Esophagus squamous epithelium (tissue), 5 donors: ENCODE data around the gene ABHD1. TPM values are rescaled to one million over a fixed set of nuclear protein-coding genes. Genes with fewer than 3 reads are reported as not detected.
"Not testable (repeated sequence)": the region's sequence is repeated elsewhere in the genome, so short reads cannot be mapped to it uniquely, and the experiment has no call there.

Experiments
- DNase-seq: peaks from one replicate; lab custom pipeline; 2025; lab: John Stamatoyannopoulos, UW
- H3K27ac ChIP-seq, 4 donors: fragments of 200-600 bp; sonication (generic); one replicate each; pipeline ENCODE4 v1.5.1; 2016 to 2019; ENCODE audit warnings: mild to moderate bottlenecking in 1 of 4
- H3K27me3 ChIP-seq, 4 donors: fragments of 200-600 bp; sonication (generic); 1 replicate in 3 of 4; 2 replicates in 1 of 4; pipeline versions ENCODE4 v1.5.1 to v1.6.0; 2017 to 2021; ENCODE audit warnings: antibody characterized with exemption in 1 of 4
- H3K36me3 ChIP-seq, 3 donors: fragments of 200-600 bp; sonication (generic); one replicate each; pipeline ENCODE4 v1.5.1; 2016 to 2019
- H3K4me1 ChIP-seq, 3 donors: fragments of 200-600 bp; sonication (generic); one replicate each; pipeline ENCODE4 v1.5.1; 2017 to 2019
- H3K4me3 ChIP-seq, 4 donors: fragments of 200-600 bp; sonication (generic); 1 replicate in 3 of 4; 2 replicates in 1 of 4; pipeline ENCODE4 v1.5.1; 2016 to 2019; ENCODE audit warnings: mild to moderate bottlenecking in 2 of 4, moderate library complexity in 1 of 4
- H3K9me3 ChIP-seq, 3 donors: fragments of 200-600 bp; sonication (generic); one replicate each; pipeline ENCODE4 v1.5.1; 2016 to 2019
- POLR2A ChIP-seq, 4 donors: fragments of 450-650 bp; IDR thresholded peaks; one replicate each; pipeline ENCODE4 v1.6.1; 2017; ENCODE audit warnings: antibody characterized with exemption in 4 of 4, mild to moderate bottlenecking in 4 of 4, moderate library complexity in 3 of 4
- WGBS, 2 donors: methylation state at CpG; one replicate each; pipeline ENCODE4 v1.1.5; 2018; 5-methylcytosine and 5-hydroxymethylcytosine counted together
- intact Hi-C: fragments of 100-400 bp; cut with DNase I; formaldehyde crosslinking; loops from one replicate; pipeline ENCODE4 v1.15.0; 2022
- total RNA-seq, 4 donors: library from RNA; depleted of rRNA; stranded (reverse); fragments of >200 nt; gene quantifications; one replicate each; pipeline ENCODE4 v1.1.0, GENCODE V29; 2016
- TF ChIP-seq, protein P1 (sequence below), 6 experiments: fragments of 450-650 bp in 4 of 6; fragments of 200-600 bp in 2 of 6; sonication (generic) in 2 of 6; IDR thresholded peaks; one replicate each; pipeline ENCODE4 v1.5.1; 2016 to 2019; ENCODE audit warnings: antibody characterized with exemption in 6 of 6, mild to moderate bottlenecking in 4 of 6, moderate library complexity in 4 of 6
- donor health status: DM: yes; HTN: yes; CAD: no.

The ABHD1 gene
- total RNA-seq, 4 donors from 2014 or later: not detected

DNA sequence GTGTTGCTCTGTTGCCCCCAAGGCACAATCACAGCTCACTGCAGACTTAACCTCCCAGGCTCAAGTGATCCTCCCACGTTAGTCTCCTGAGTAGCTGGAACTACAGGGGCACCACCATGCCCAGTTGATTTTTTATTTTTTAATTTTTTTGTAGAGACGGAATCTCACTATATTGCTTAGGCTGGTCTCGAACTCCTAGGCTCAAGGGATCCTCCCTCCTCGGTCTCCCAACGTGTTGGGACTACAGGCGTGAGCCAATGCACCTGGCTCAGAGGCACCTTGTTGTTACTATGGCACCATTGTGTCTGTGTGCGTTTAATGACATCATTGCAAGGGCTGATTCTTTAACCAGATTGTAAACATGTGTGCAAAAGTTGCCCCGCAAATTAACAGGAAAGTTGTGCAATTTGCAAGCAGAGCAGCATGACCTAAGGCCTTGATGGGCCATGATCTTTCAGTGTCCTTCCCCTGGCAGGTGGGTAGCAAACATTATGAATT lies 47.8 kb downstream of the ABHD1 start:
- TF ChIP-seq POLR2A (IDR thresholded peaks at IDR 0.05): no peak
- TF ChIP-seq, protein P1, sequence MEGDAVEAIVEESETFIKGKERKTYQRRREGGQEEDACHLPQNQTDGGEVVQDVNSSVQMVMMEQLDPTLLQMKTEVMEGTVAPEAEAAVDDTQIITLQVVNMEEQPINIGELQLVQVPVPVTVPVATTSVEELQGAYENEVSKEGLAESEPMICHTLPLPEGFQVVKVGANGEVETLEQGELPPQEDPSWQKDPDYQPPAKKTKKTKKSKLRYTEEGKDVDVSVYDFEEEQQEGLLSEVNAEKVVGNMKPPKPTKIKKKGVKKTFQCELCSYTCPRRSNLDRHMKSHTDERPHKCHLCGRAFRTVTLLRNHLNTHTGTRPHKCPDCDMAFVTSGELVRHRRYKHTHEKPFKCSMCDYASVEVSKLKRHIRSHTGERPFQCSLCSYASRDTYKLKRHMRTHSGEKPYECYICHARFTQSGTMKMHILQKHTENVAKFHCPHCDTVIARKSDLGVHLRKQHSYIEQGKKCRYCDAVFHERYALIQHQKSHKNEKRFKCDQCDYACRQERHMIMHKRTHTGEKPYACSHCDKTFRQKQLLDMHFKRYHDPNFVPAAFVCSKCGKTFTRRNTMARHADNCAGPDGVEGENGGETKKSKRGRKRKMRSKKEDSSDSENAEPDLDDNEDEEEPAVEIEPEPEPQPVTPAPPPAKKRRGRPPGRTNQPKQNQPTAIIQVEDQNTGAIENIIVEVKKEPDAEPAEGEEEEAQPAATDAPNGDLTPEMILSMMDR (IDR thresholded peaks at IDR 0.05): no peak
- intact Hi-C loops: no loop called here

DNA sequence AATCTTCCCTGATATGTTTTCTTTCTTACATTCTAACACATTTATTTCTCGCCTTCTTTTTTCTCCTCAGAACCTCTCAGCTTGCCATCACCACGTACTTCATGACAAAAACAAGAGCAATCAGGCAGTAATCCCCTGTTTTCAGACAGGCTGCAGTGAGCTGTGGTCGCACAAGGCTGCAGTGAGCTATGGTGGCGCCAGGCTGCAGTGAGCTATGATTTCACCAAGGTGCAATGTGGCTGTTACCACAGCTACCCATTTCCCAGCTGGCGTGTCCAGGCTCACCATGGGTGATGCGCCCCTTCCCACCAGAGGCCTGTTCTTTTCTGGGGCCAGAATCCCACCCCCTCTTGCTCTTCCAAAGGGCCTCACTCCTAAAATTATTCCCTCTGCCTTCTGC lies 51.0 kb downstream of the ABHD1 start:
- intact Hi-C loops: no loop called here
- H3K9me3 ChIP-seq: no peaks in the 10 kb centered on the region
- DNase-seq: no peak
- no peak overlapping the region for H3K27ac ChIP-seq
- WGBS, 2 donors: 68 to 77% methylated on average over 6 of the region's 6 CpGs
- H3K4me1 ChIP-seq: peaks cover 0 to 8% (median 0%) of the 10 kb centered on the region in 3 donors
- H3K4me3 ChIP-seq: no peak overlapping the region
- H3K27me3 ChIP-seq: peaks cover 0 to 55% (median 0%) of the 10 kb centered on the region in 4 donors
- no peaks in the 10 kb centered on the region for H3K36me3 ChIP-seq
- TF ChIP-seq, protein P1 (IDR thresholded peaks at IDR 0.05): no peak
- no peak for TF ChIP-seq POLR2A (IDR thresholded peaks at IDR 0.05)

More for the DNA sequence above, 47.8 kb downstream of the ABHD1 start:
- Histone ChIP-seq H3K4me1 (peaks cover 0 to 9% (median 0%) of the 10 kb centered on the region in 3 donors), H3K27me3 (peaks cover 0 to 38% (median 0%) of the 10 kb centered on the region in 4 donors), H3K27ac (no peak overlapping the region), H3K4me3 (no peak overlapping the region), H3K9me3 (no peaks in the 10 kb centered on the region), H3K36me3 (no peaks in the 10 kb centered on the region)
- DNase-seq: no peak
- WGBS, 2 donors: 49 to 65% methylated on average over 8 of the region's 8 CpGs

DNA sequence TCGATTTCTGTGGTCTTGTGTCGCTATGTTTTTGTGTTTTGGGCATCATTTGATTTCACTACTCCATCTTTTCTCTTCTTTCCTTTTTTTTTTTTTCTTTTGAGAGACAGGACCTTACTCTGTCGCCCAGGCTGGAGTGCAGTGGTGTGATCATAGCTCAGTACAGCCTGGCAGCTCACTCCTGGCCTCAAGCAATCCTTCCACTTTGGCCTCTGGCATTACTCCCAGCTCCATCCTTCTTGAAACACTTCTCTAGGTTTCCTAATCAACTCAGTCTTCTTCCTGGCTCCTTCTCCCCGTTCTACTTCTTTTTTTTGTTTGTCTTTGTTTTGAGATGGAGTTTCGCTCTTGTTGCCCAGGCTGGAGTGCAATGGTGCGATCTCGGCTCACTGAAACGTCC lies 51.7 kb downstream of the ABHD1 start:
- TF ChIP-seq, protein P1 (IDR thresholded peaks at IDR 0.05): no peak
- no peak for TF ChIP-seq POLR2A (IDR thresholded peaks at IDR 0.05)
- H3K36me3 ChIP-seq: no peaks in the 10 kb centered on the region
- no peak for DNase-seq
- peaks cover 0 to 3% (median under 1%) of the 10 kb centered on the region in 3 donors for H3K4me1 ChIP-seq
- peaks cover 0 to 51% (median 0%) of the 10 kb centered on the region in 4 donors for H3K27me3 ChIP-seq
- intact Hi-C loops: no loop called here
- H3K27ac ChIP-seq: no peak overlapping the region
- H3K4me3 ChIP-seq: no peak overlapping the region
- WGBS, 2 donors: 62 to 66% methylated on average over 8 of the region's 8 CpGs
- H3K9me3 ChIP-seq: no peaks in the 10 kb centered on the region

DNA sequence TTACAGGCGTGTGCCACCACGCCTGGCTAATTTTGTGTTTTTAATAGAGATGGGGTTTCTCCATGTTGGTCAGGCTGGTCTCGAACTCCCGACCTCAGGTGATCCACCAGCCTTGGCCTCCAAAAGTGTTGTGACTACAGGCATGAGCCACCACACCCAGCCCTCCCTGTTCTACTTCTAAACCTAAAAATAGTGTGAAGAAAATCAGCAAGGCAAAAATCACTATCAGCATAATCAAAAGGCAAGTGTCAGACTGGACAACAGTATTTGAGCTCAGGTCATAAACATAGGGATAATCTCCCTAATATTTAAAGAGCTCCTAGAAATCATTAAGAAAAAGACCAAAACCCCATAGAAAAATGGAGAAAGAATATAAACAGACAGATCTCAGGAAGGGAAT lies 52.2 kb downstream of the ABHD1 start:
- H3K4me3 ChIP-seq, H3K27ac ChIP-seq, H3K36me3 ChIP-seq, H3K9me3 ChIP-seq, DNase-seq, H3K4me1 ChIP-seq, intact Hi-C loops: not testable (repeated sequence)
- 76 to 79% methylated on average over 2 to 3 of the region's 4 CpGs for whole genome bisulfite sequencing, 2 donors
- peaks cover 0 to 49% (median 0%) of the 10 kb centered on the region in 4 donors for H3K27me3 ChIP-seq

DNA sequence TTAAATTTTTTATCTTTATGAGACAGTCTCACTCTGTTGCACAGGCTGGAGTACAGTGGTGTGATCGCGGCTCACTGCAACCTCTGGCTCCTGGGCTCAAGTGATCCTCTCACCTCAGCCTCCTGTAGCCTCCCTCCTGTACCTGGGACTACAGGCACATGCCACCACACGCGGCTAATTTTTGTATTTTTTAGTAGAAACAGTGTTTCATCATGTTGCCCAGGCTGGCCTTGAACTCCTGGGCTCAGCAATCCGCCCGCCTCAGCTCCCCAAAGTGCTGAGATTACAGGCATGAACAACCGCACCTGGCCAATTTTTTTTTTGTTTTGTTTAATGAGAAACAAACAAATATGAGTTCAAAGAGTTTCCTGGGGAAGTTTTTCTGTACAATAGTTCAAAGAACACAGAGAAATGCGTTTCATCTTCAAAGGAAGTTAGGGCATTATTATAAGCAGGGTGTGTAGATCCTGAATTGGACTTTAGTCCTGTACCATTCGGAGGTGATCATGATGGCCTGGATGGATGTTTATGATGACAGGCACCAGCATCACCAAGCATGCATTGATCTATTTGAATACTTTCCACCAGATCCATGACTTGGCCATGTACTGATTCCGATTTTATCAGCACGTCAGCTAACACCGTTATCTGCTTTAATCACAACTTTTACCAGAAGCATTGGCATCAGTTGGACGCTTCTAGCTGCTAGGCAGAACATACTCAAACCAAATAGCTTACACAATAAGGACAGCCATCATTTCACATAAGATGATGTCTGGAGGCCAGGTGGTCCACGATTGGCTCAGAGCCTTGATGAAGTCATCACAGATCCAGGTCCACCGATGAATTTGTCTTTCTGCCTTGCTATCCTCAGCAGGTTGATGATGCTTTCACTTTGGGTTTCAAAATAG lies 54.1 kb downstream of the ABHD1 start:
- H3K4me3 ChIP-seq: no peak overlapping the region
- TF ChIP-seq, protein P1 (IDR thresholded peaks at IDR 0.05): no peak
- no peak for TF ChIP-seq POLR2A (IDR thresholded peaks at IDR 0.05)
- WGBS, 2 donors: 77% methylated on average over 15 of the region's 15 CpGs
- H3K4me1 ChIP-seq: peaks cover 0 to 3% (median 0%) of the 10 kb centered on the region in 3 donors
- no peaks in the 10 kb centered on the region for H3K36me3 ChIP-seq
- DNase-seq: no peak
- H3K9me3 ChIP-seq: no peaks in the 10 kb centered on the region
- H3K27ac ChIP-seq: no peak overlapping the region
- intact Hi-C loops: no loop called here
- peaks cover 0 to 46% (median 0%) of the 10 kb centered on the region in 4 donors for H3K27me3 ChIP-seq
